HG03196 (cell line): Measurements from ENCODE around the gene POLR3K.

Experiments
- ATAC-seq: cut with Tn5 transposase; IDR thresholded peaks from one replicate; pipeline ENCODE4 v1.9.1; 2021; ENCODE audit not compliant: unreplicated experiment

Gene POLR3K

GRCh38 chr16:79151-80054 lies 26.0 kb upstream of the POLR3K start:
- no peak for ATAC-seq

- peak; percentile 5 for ATAC-seq
These were observed 25.2 kb upstream of the POLR3K start for GRCh38 chr16:78444-79150.

DNA sequence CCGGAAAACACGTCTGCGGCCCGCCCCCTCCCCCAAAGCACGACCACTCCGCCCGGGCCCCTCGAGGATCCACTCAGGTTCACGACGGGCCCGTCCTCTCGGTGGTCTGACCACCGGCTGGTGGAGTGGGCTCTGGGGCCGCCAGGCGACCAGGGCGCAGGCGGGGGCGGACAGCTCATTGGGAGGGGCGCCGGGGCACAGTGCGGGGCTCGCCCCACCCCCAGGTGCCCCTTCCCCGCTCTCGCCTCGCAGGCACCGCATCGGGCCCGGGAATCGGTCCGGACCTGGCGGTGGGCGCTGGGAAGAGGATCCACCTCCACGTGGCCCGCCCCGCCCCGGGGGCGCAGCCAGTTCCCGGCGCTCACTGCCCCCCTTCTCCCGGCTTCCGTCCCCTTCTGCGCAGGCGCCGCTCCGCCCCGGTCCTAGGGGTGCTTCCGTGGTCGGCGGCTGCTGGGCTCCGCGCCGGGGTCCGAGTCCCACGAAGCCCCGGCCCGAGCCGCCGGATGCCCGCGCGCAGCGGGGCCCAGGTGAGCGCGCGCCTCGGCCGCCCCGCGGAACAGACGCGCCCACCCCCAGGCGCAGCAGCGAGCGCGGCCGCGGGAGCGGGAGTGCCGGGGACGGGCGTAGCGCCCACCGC lies 24.5 kb upstream of the POLR3K start, which contains the start of gene MPG:
TSS of gene MPG (plus strand) at position 419 of the 637 bp plus-strand sequence. CDS start at position 504, 85 bp downstream.
- ATAC-seq, result peak; percentile 50

DNA sequence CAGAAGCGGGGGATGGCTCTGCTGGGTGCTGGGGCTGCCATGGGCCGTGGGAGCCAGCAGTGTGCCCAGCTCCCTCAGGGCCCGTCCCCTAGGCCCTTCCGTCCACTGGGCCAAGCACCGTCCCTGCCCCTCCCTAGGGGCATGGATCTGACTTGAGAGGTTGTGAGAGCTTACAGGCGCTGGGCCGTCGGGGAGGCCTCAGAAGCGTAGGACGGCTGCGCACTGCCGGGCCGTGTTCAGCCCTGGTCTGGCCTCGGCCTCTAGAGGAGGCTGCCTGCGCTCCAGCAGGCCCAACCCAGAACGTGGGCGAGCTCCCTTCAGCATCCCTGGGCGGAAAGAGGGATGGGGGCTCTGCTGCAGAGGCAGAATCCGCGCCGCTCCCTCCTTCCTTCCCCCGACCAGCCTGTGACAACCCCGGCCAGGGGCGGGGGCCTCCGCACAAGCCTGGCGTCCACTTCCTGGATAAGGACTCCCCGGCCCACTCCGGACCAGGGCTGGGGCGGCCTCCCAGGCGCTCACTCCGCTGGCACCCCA lies 23.9 kb upstream of the POLR3K start:
- peak; percentile 14 for ATAC-seq

GRCh38 chr16:76535-77272 lies 23.3 kb upstream of the POLR3K start:
- no peak for ATAC-seq

- no peak for ATAC-seq
These were observed 22.4 kb upstream of the POLR3K start for GRCh38 chr16:75580-76501.

DNA sequence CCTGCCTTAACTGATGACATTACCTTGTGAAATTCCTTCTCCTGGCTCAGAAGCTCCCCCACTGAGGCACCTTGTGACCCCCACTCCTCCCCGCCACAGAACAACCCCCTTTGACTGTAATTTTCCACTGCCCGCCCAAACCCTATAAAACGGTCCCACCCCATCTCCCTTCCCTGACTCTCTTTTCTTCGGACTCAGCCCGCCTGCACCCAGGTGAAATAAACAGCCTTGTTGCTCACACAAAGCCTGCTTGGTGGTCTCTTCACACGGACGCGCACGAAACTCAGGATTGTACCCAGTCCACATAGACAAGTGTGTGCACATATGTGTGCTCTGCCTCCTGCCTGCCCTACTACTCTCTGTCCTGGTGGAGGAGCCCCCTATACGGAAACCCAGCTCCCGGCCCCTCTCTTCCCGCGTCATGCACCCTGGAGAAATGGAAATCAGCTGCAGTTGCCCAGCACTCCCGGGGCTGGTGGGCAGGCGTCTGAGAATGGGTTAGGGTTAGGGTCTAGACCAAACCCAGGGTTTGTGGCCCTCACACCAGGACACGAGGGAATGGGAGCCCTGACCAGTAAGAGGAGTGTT lies 21.4 kb upstream of the POLR3K start:
- no peak for ATAC-seq

DNA sequence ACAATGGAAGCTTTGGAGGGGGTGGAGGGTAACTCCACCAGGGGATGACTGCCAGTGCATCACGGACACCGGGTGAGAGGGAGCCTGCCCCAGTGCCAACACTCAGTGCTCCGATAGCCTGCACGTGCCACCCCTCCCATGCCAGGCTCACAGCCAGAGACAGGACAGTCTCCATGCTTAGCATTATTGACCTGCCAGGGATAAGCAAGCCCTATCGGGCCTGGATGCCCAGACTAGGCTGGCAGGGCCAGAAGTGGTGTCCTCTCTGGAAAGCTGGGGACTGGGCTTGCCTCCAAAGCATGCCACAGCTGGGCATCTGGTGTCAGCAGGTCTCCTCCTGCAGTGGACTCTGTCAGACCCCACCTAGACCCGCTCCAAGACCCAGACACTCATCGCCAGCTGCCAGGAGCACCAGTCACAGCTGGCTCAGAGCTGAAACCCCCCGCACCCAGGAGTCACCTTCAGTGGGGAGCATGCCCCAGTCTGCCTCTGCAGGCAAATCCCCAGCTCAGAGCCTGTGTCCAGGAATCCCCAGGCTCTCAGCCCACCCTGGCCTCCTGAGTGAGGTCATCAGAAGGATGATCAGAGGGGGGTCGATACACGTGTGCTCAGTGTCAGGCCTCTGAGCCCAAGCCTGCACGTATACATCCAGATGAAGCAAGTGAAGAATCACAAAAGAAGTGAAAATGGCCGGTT lies 20.8 kb upstream of the POLR3K start:
- ATAC-seq, result no peak

DNA sequence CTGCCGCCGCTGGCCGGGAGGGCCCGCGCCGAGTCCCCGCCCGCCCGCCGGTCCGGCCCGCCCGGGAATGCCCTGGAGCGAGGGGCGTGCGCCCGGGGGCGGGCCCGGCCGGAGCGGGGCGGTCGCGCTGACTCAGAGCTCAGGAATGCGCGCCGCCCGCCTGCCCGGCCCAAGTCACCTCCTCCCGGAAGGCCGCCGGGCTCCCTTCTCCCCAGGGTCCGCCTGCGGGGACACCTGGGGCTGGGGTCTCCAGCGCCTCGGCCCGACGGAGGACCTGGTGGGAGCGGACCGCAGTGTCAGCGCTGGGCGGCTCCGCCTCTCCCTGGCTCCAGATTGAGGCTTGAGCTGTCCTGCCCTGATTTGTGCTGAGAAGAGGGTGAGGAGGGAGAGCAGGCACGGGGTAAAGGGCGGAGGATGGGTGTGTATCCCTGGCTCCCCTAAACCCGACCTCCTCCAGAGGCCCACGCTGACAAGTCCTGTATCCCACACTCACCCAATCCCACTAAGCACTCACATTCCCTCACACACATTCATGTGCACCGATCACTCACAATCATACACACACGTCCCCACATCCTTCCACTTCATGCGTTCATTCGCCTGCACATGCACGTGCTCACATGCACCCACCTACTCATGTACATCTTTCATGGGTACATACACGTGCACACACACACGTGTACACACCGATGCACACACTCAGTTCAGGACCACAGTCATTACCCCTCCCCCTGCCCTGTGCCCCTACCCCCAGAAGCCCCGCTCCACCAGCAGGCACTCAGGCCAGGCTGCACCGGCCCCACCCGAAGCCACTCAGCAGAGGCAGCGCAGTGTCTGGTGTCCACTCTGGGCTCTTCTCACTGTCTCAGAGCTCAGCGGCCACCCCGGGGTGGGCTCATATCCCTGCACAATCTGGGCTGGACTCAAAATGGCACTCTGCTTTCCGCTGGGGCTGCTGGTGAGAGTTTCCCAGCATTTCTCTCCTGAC lies 19.4 kb upstream of the POLR3K start, which contains the start of gene RHBDF1:
TSS of gene RHBDF1 (minus strand) at position 71 of the 988 bp plus-strand sequence. CDS start 7,616 bp downstream, outside the sequence.
- no peak for ATAC-seq

- ATAC-seq, result no peak
These were observed 18.4 kb upstream of the POLR3K start for GRCh38 chr16:71540-72401.

DNA sequence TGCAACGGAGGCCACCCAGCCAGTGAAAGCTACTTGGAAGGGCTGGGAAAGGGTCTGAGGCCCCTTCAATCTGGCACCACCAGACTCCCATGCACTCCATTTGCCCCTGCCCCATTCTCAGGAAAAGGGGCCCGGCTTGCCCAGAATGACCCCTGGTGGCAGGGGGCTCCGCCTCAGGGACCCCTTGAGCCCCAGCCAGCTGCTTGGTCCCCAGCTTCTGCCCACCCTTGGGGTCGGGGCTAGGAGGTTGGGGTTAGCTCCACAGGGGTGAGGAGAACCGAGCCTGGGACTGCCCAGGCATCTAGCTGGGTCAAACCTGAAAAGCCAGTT lies 17.8 kb upstream of the POLR3K start:
- no peak for ATAC-seq

- ATAC-seq, result no peak
These were observed 15.8 kb upstream of the POLR3K start for GRCh38 chr16:69181-69580.

GRCh38 chr16:67884-68789 lies 14.7 kb upstream of the POLR3K start:
- ATAC-seq, result no peak

- no peak for ATAC-seq
These were observed 13.9 kb upstream of the POLR3K start for GRCh38 chr16:67183-67791.
